ENCODE results near the gene PDAP1. TPM values are rescaled to one million over a fixed set of nuclear protein-coding genes. Genes with fewer than 3 reads are reported as not detected.
"Not testable (repeated sequence)": the region's sequence is repeated elsewhere in the genome, so short reads cannot be mapped to it uniquely, and the experiment has no call there.

Gene PDAP1
- total and polyA plus RNA-seq, 2 experiments from 2014 or later: 52.6 to 93.9 TPM

DNA sequence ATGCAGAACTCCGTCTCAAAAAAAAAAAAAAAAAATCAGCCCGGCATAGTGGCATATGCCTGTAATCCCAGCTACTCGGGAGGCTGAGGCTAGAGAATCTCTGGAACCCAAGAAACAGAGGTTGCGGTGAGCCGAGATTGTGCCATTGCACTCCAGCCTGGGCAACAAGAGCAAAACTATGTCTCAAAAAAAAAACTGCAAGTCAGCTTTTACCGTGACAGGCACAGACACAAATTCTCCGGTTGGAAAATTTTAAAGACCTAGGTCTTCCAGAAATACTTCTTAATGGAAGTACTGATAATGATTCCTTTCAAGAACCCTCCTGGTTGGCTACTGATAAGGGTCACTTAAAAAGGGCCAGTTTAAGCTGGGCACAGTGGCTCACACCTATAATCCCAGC is 53.3 kb downstream of the PDAP1 start:
- H4K20me1 ChIP-seq (ENCODE audit: insufficient read depth, poor library complexity, severe bottlenecking): no peaks in the 10 kb centered on the region
- H3K9me3 ChIP-seq (ENCODE audit: low read depth): no peaks in the 10 kb centered on the region
- H3K36me3 ChIP-seq (replicated peaks; ENCODE audit: insufficient read depth, low read depth): no peaks in the 10 kb centered on the region
- no peak overlapping the region for H2AFZ ChIP-seq
- no peaks in the 10 kb centered on the region for H3K79me2 ChIP-seq
- H3K27me3 ChIP-seq: no peaks in the 10 kb centered on the region
- no peak for DNase-seq (ENCODE audit: low spot score)
- H3K9me2 ChIP-seq (replicated peaks; ENCODE audit: insufficient read depth): no peaks in the 10 kb centered on the region
- H3K27ac ChIP-seq: no peak overlapping the region
- no peaks in the 10 kb centered on the region for H3K4me1 ChIP-seq (ENCODE audit: insufficient read depth)
- no peak overlapping the region for H3K4me2 ChIP-seq
- TF ChIP-seq EZH2phosphoT487 (IDR thresholded peaks at IDR 0.05; ENCODE audit: low read depth, severe bottlenecking, unreplicated experiment) (no peak), EZH2 (IDR thresholded peaks at IDR 0.05; ENCODE audit: borderline replicate concordance) (no peak)
- TF ChIP-seq, protein P1, sequence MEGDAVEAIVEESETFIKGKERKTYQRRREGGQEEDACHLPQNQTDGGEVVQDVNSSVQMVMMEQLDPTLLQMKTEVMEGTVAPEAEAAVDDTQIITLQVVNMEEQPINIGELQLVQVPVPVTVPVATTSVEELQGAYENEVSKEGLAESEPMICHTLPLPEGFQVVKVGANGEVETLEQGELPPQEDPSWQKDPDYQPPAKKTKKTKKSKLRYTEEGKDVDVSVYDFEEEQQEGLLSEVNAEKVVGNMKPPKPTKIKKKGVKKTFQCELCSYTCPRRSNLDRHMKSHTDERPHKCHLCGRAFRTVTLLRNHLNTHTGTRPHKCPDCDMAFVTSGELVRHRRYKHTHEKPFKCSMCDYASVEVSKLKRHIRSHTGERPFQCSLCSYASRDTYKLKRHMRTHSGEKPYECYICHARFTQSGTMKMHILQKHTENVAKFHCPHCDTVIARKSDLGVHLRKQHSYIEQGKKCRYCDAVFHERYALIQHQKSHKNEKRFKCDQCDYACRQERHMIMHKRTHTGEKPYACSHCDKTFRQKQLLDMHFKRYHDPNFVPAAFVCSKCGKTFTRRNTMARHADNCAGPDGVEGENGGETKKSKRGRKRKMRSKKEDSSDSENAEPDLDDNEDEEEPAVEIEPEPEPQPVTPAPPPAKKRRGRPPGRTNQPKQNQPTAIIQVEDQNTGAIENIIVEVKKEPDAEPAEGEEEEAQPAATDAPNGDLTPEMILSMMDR (IDR thresholded peaks at IDR 0.05; ENCODE audit: poor library complexity): no peak
- H3K4me3 ChIP-seq: no peak overlapping the region
- 87% methylated on average over 7 of the region's 7 CpGs for WGBS (ENCODE audit: low lambda C conversion rate, missing lambda C conversion rate)

DNA sequence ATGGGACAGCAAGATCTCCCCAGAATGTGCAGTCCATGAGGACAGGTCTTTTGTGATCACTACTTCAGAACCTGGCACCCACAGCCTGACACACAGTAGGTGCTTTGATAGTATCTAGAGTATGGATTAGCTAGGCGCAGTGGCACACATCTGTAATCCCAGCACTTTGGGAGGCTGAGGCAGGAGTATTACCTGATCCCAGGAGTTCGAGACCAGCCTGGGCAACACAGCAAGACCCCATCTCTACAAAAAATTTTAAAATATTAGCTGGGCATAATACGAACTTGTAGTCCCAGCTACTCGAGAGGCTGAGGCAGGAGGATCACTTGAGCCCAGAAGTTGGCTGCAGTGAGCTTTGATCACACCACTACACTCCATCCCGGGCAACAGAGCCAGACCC is 56.1 kb downstream of the PDAP1 start:
- no peak overlapping the region for H3K27ac ChIP-seq
- no peak for DNase-seq (ENCODE audit: low spot score)
- no peaks in the 10 kb centered on the region for H4K20me1 ChIP-seq (ENCODE audit: insufficient read depth, poor library complexity, severe bottlenecking)
- no peaks in the 10 kb centered on the region for H3K27me3 ChIP-seq
- no peak overlapping the region for H3K4me3 ChIP-seq
- no peak overlapping the region for H2AFZ ChIP-seq
- peaks cover 10% of the 10 kb centered on the region for H3K79me2 ChIP-seq
- no peak overlapping the region for H3K4me2 ChIP-seq
- H3K9me2 ChIP-seq (replicated peaks; ENCODE audit: insufficient read depth): no peaks in the 10 kb centered on the region
- TF ChIP-seq, protein P1 (IDR thresholded peaks at IDR 0.05; ENCODE audit: poor library complexity): no peak
- H3K36me3 ChIP-seq (replicated peaks; ENCODE audit: insufficient read depth, low read depth): no peaks in the 10 kb centered on the region
- no peaks in the 10 kb centered on the region for H3K4me1 ChIP-seq (ENCODE audit: insufficient read depth)
- WGBS (ENCODE audit: low lambda C conversion rate, missing lambda C conversion rate): 98% methylated on average over 5 of the region's 5 CpGs
- no peaks in the 10 kb centered on the region for H3K9me3 ChIP-seq (ENCODE audit: low read depth)

DNA sequence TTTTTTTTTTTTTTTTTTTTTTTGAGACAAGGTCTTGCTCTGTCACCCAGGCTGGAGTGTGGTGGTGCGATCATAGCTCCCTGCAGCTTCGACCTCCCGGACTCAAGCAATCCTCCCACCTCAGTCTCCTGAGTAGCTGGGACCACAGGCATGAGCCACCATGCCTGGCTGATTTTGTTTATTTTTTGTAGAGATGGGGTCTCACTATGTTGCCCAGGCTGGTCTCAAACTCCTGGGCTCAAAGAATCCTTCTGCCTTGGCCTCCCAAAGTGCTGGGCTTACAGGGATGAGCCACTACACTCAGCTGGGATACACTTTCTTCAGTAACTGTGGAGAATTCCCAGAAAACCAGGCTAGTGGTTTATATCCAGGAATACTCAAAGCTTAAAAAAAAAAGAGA is 57.8 kb downstream of the PDAP1 start:
- H3K4me1 ChIP-seq (ENCODE audit: insufficient read depth); H3K4me3 ChIP-seq; H3K4me2 ChIP-seq; H3K36me3 ChIP-seq (replicated peaks; ENCODE audit: insufficient read depth, low read depth); H3K9me3 ChIP-seq (ENCODE audit: low read depth); H2AFZ ChIP-seq; DNase-seq (ENCODE audit: low spot score); H3K27me3 ChIP-seq; H4K20me1 ChIP-seq (ENCODE audit: insufficient read depth, poor library complexity, severe bottlenecking); H3K27ac ChIP-seq; H3K9me2 ChIP-seq (replicated peaks; ENCODE audit: insufficient read depth): not testable (repeated sequence)
- peaks cover 16% of the 10 kb centered on the region for H3K79me2 ChIP-seq
- WGBS (ENCODE audit: low lambda C conversion rate, missing lambda C conversion rate): 98% methylated on average over 3 of the region's 3 CpGs

Other genes with a start within 250 kb of the PDAP1 start
- gene KPNA7, start 200.5 kb downstream of the PDAP1 start, total RNA-seq: 0.17 and 0.52 TPM in 2 replicates
- gene KPNA7, start 200.5 kb downstream of the PDAP1 start, polyA plus RNA-seq: 0.66 and 0.76 TPM in 2 replicates
- 0.13 TPM in 1 of 2 replicates, not detected in the other for gene MYH16, start 135.8 kb downstream of the PDAP1 start, total RNA-seq
- gene MYH16, start 135.8 kb downstream of the PDAP1 start, polyA plus RNA-seq: not detected in 2 replicates
- gene ARPC1A, start 82.7 kb downstream of the PDAP1 start, total RNA-seq: 158 and 166 TPM in 2 replicates
- 190 and 194 TPM in 2 replicates for gene ARPC1A, start 82.7 kb downstream of the PDAP1 start, polyA plus RNA-seq
- 139 and 153 TPM in 2 replicates for gene ARPC1B, start 33.9 kb downstream of the PDAP1 start, total RNA-seq
- 199 and 205 TPM in 2 replicates for gene ARPC1B, start 33.9 kb downstream of the PDAP1 start, polyA plus RNA-seq
- gene BUD31, start 372 bp upstream of the PDAP1 start, total RNA-seq: 77.5 and 87.7 TPM in 2 replicates
- 233 and 235 TPM in 2 replicates for gene BUD31, start 372 bp upstream of the PDAP1 start, polyA plus RNA-seq
- gene PTCD1, start 30.2 kb upstream of the PDAP1 start, total RNA-seq: 9.2 and 11.3 TPM in 2 replicates
- 7.0 and 10.8 TPM in 2 replicates for gene PTCD1, start 30.2 kb upstream of the PDAP1 start, polyA plus RNA-seq
- 25.3 and 37.6 TPM in 2 replicates for gene CPSF4, start 30.3 kb upstream of the PDAP1 start, total RNA-seq
- gene CPSF4, start 30.3 kb upstream of the PDAP1 start, polyA plus RNA-seq: 35.1 and 41.1 TPM in 2 replicates
- 2,783 and 3,615 TPM in 2 replicates for gene ATP5MF, start 57.6 kb upstream of the PDAP1 start, total RNA-seq
- gene ATP5MF, start 57.6 kb upstream of the PDAP1 start, polyA plus RNA-seq: 785 and 822 TPM in 2 replicates
- 7.0 and 11.3 TPM in 2 replicates for gene ZNF789, start 64.3 kb upstream of the PDAP1 start, total RNA-seq
- 5.5 and 8.1 TPM in 2 replicates for gene ZNF789, start 64.3 kb upstream of the PDAP1 start, polyA plus RNA-seq
- 19.4 and 23.8 TPM in 2 replicates for gene ZNF394, start 91.7 kb upstream of the PDAP1 start, total RNA-seq
- 17.2 and 18.4 TPM in 2 replicates for gene ZNF394, start 91.7 kb upstream of the PDAP1 start, polyA plus RNA-seq
- 10.6 and 11.3 TPM in 2 replicates for gene ZKSCAN5, start 96.1 kb upstream of the PDAP1 start, total RNA-seq
- gene ZKSCAN5, start 96.1 kb upstream of the PDAP1 start, polyA plus RNA-seq: 6.2 and 6.9 TPM in 2 replicates
- 6.3 and 7.2 TPM in 2 replicates for gene FAM200A, start 143.5 kb upstream of the PDAP1 start, total RNA-seq
- 3.7 and 4.4 TPM in 2 replicates for gene FAM200A, start 143.5 kb upstream of the PDAP1 start, polyA plus RNA-seq
- gene ZNF655, start 150.0 kb upstream of the PDAP1 start, total RNA-seq: 69.6 and 76.3 TPM in 2 replicates
- 39.4 and 48.8 TPM in 2 replicates for gene ZNF655, start 150.0 kb upstream of the PDAP1 start, polyA plus RNA-seq
- 0.20 and 0.24 TPM in 2 replicates for gene TMEM225B, start 189.7 kb upstream of the PDAP1 start, total RNA-seq
- 0.12 and 1.8 TPM in 2 replicates for gene TMEM225B, start 189.7 kb upstream of the PDAP1 start, polyA plus RNA-seq
- 11.4 and 18.8 TPM in 2 replicates for gene ZSCAN25, start 208.3 kb upstream of the PDAP1 start, total RNA-seq
- gene ZSCAN25, start 208.3 kb upstream of the PDAP1 start, polyA plus RNA-seq: 8.4 and 11.4 TPM in 2 replicates

All from hepatocyte (in vitro differentiated cells).